Lower leg skin (tissue), 3 donors: ENCODE measurements around the gene SERPIND1.

Source experiments
- CTCF ChIP-seq, 3 donors: fragments of 450-650 bp; IDR thresholded peaks; one replicate each; pipeline ENCODE4 v1.5.1; 2016; ENCODE audit warnings: antibody characterized with exemption in 3 of 3, mild to moderate bottlenecking in 3 of 3, moderate library complexity in 2 of 3
- POLR2A ChIP-seq, 2 donors: fragments of 450-650 bp; IDR thresholded peaks; one replicate each; pipeline ENCODE4 v1.6.1; 2016 to 2017; ENCODE audit warnings: antibody characterized with exemption in 2 of 2, mild to moderate bottlenecking in 1 of 2, moderate library complexity in 1 of 2

- TF ChIP-seq CTCF (IDR thresholded peaks at IDR 0.05) = no peak
- no peak for TF ChIP-seq POLR2A (IDR thresholded peaks at IDR 0.05)
Observed at GRCh38 chr22:20833225-20833665, 59.3 kb downstream of the SERPIND1 start.
